Activated naive CD8-positive, alpha-beta T cell treated with anti-CD3 and anti-CD28 coated beads, Interleukin-2, amount 10 ng/mL, durations not matched to agents 7 days and 5 days (primary cell): ENCODE measurements around the gene ACADS. TPM values are rescaled to one million over a fixed set of nuclear protein-coding genes. Genes with fewer than 3 reads are reported as not detected.

Source experiments
- ATAC-seq: fragments of 150-1000 bp; cut with Tn5 transposase; one replicate; pipeline ENCODE4 v1.10.0; 2021; ENCODE audit warnings: low read depth, moderate library complexity
- POLR2A ChIA-PET: fragments of 350-600 bp; sonication (Branson Sonifier 250); formaldehyde crosslinking; loops from one replicate; lab custom pipeline; 2021; ENCODE audit warnings: antibody characterized with exemption; lab: Charles Lee
- DNase-seq: peaks from one replicate; pipeline ENCODE4 v3.0.0; 2021
- H3K27ac Mint-ChIP-seq: one replicate; pipeline ENCODE4 v1.8.0; 2022; ENCODE audit warnings: mild to moderate bottlenecking, mixed read lengths
- H3K27me3 Mint-ChIP-seq: one replicate; pipeline ENCODE4 v1.8.0; 2022; ENCODE audit warnings: mild to moderate bottlenecking, moderate library complexity, mixed read lengths
- H3K36me3 Mint-ChIP-seq: one replicate; pipeline ENCODE4 v1.8.0; 2021; ENCODE audit warnings: mild to moderate bottlenecking, mixed read lengths
- H3K4me1 Mint-ChIP-seq: one replicate; pipeline ENCODE4 v1.8.0; 2021; ENCODE audit warnings: mixed read lengths
- H3K4me3 Mint-ChIP-seq: one replicate; pipeline ENCODE4 v1.8.0; 2022; ENCODE audit warnings: mild to moderate bottlenecking, moderate library complexity, mixed read lengths
- H3K9me3 Mint-ChIP-seq: one replicate; pipeline ENCODE4 v1.8.0; 2021; ENCODE audit warnings: mixed read lengths
- total RNA-seq, 2 experiments: library from RNA; stranded (reverse); gene quantifications; one replicate each; pipeline ENCODE4 v1.2.3, GENCODE V29; 2021

Gene ACADS
- total RNA-seq, 2 experiments from 2014 or later = 17.1 to 22.0 TPM

DNA sequence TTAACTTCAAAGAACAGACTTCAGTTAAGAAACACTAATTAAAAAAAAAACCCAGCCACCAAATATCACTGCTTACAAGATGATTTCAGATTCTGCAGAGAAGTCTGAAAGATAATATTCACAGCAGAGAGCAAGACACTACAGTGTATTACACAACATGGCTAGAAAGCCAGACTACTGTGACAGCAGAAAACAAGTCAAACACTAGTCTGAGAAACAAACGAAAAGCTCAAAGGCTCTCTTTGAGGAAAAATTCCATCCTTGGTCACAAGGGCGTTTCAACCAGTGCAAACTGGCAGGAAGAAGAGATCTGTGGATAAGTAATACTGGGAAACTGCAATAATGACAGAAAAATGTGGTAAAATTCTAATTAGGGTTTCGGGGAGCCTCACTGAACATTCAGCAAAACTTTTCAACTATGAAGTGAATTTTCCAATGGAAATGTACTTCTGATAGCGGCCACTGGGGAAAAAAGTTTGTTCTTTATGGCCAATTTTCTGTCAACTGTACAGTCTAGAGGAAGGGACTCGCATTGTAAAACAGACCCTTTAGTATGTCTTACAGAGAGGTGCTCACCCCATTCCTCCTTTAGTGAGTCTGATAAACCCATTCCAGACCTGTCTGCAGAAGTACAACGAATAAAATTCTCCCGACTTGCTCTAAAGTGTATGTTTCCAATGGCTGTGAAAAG lies 50.4 kb downstream of the ACADS start:
- H3K27ac Mint-ChIP-seq = no peak overlapping the region
- peaks cover 17% of the 10 kb centered on the region for H3K4me1 Mint-ChIP-seq
- H3K27me3 Mint-ChIP-seq = no peaks in the 10 kb centered on the region
- POLR2A ChIA-PET = no interaction called here
- no peak for ATAC-seq
- no peak overlapping the region for H3K4me3 Mint-ChIP-seq
- H3K36me3 Mint-ChIP-seq = peaks cover 9% of the 10 kb centered on the region
- DNase-seq = no peak
- H3K9me3 Mint-ChIP-seq = no peaks in the 10 kb centered on the region

GRCh38 chr12:120783197-120783596 lies 57.6 kb downstream of the ACADS start:
- POLR2A ChIA-PET = interaction anchor here (1.0 kb wide), 1 partner anchor 103 kb away, joined by 3 read pairs; no protein-coding TSS in a partner anchor

GRCh38 chr12:120784804-120785203 lies 59.2 kb downstream of the ACADS start:
- no peak for DNase-seq
- Mint-ChIP-seq H3K9me3 (no peaks in the 10 kb centered on the region), H3K36me3 (peaks cover 28% of the 10 kb centered on the region), H3K4me1 (peaks cover 7% of the 10 kb centered on the region), H3K27ac (no peak overlapping the region), H3K4me3 (no peak overlapping the region), H3K27me3 (no peaks in the 10 kb centered on the region)
- no peak for ATAC-seq
- POLR2A ChIA-PET = no interaction called here

More at GRCh38 chr12:120783197-120783596, 57.6 kb downstream of the ACADS start:
- peak overlapping the region; percentile 1 for H3K4me3 Mint-ChIP-seq
- DNase-seq (no peak), ATAC-seq (no peak)
- H3K27me3 Mint-ChIP-seq = no peaks in the 10 kb centered on the region
- peak overlapping the region; percentile 49 for H3K27ac Mint-ChIP-seq
- H3K9me3 Mint-ChIP-seq = no peaks in the 10 kb centered on the region
- H3K36me3 Mint-ChIP-seq = peaks cover 22% of the 10 kb centered on the region
- H3K4me1 Mint-ChIP-seq = peaks cover 7% of the 10 kb centered on the region

DNA sequence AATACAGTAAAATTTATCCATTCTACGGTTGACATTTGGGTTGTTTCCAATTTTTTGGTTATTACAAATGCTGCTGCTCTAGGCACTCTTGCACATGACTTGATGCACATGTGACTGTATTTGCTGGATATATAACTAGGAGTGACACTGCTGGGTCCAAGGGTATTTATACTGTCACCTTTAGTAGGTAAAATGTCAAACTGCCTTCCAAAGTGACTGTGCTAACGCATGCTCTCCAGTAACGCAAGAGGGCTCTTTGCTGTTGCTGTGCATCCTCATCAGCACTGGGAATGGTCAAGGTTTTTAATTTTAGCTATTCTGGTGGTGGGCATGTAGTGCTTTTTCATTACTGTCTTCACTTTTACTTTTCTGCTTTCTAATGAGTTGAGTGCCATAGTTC lies 62.3 kb downstream of the ACADS start:
- peaks cover 9% of the 10 kb centered on the region for H3K4me1 Mint-ChIP-seq
- H3K27ac Mint-ChIP-seq = no peak overlapping the region
- no peaks in the 10 kb centered on the region for H3K9me3 Mint-ChIP-seq
- H3K4me3 Mint-ChIP-seq = no peak overlapping the region
- no peaks in the 10 kb centered on the region for H3K27me3 Mint-ChIP-seq
- no peak for DNase-seq
- peaks cover 18% of the 10 kb centered on the region for H3K36me3 Mint-ChIP-seq
- POLR2A ChIA-PET = no interaction called here
- no peak for ATAC-seq

Other genes starting within 250 kb of the ACADS start
- 100 to 1,000 TPM; 146 to 153 TPM for gene DYNLL1, start 229.7 kb upstream of the ACADS start, total RNA-seq
- gene COQ5, start 196.7 kb upstream of the ACADS start, total RNA-seq = 10 to 100 TPM; 24.6 to 25.2 TPM
- 100 to 1,000 TPM; 205 to 216 TPM for gene RNF10, start 191.5 kb upstream of the ACADS start, total RNA-seq
- gene POP5, start 144.4 kb upstream of the ACADS start, total RNA-seq = 10 to 100 TPM; 59.4 to 62.3 TPM
- gene CABP1, start 85.2 kb upstream of the ACADS start, total RNA-seq = 1 to 10 TPM; 1.4 to 1.7 TPM
- gene MLEC, start 38.7 kb upstream of the ACADS start, total RNA-seq = 10 to 100 TPM; 64.5 to 76.1 TPM
- 10 to 100 TPM; 19.5 to 23.7 TPM for gene UNC119B, start 15.4 kb upstream of the ACADS start, total RNA-seq
- 10 to 100 TPM; 28.0 to 31.1 TPM for gene SPPL3, start 178.5 kb downstream of the ACADS start, total RNA-seq